Suprapubic skin (tissue), 3 donors: ENCODE data around the gene FOS.

Experiments
- CTCF ChIP-seq, 2 donors: fragments of 200-600 bp in 1 of 2; fragments of 450-650 bp in 1 of 2; sonication (generic) in 1 of 2; IDR thresholded peaks; one replicate each; pipeline ENCODE4 v1.5.1; 2016 to 2019; ENCODE audit warnings: antibody characterized with exemption in 2 of 2, mild to moderate bottlenecking in 1 of 2, moderate library complexity in 1 of 2
- EP300 ChIP-seq: sonication (generic); formaldehyde crosslinking; IDR thresholded peaks from one replicate; pipeline ENCODE4 v1.6.1; 2017; ENCODE audit warnings: antibody characterized with exemption

DNA sequence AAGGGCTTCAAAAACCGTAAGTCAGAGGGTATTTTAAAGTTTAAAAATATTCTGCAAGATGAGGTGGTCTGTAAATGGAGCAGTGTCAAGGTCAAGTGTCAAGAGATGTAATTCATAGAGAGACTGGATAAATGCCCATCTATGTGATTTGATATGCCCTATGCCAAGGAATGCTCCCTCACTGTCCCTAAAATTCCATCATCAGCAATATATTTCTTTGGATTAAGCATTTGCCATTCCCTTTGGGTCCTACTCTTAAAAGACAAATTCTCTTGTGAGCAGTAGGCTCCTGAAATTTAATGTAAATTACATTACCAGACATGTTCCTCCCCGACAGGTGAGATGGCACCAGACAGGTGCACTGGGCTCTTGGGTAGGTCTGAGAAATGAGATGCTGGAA, 16.0 kb upstream of the FOS start:
- TF ChIP-seq CTCF (IDR thresholded peaks at IDR 0.05) = no peak
- TF ChIP-seq EP300 = no peak
